ENCODE results near the gene WWOX. TPM values are rescaled to one million over a fixed set of nuclear protein-coding genes. Genes with fewer than 3 reads are reported as not detected.

WWOX gene
- total RNA-seq, 5 donors from 2014 or later (not counting 1 experiment from before 2014, with no cell fraction given) = 21.2 to 26.0 (median 22.6) TPM

GRCh38 chr16:79175286-79176057 is 1076.0 kb downstream of the WWOX start:
- POLR2A ChIA-PET = no interaction called here
- Histone ChIP-seq H3K27me3 (replicated peaks in 1 of 2; ENCODE audit: control insufficient read depth in 2 of 2, extremely low read depth in 1 of 2, insufficient read depth in 2 of 2, low read length in 1 of 2) (no peaks in the 10 kb centered on the region), H3K36me3 (ENCODE audit: control insufficient read depth in 2 of 2, extremely low read depth in 1 of 2, insufficient read depth in 1 of 2, low read length in 1 of 2) (peaks cover 0 to 2% of the 10 kb centered on the region in 2 donors), H3K4me1 (ENCODE audit: control insufficient read depth in 1 of 2, extremely low read depth in 1 of 2, insufficient read depth in 2 of 2, low read length in 2 of 2) (no peaks in the 10 kb centered on the region), H3K4me3 (ENCODE audit: control insufficient read depth in 1 of 2, extremely low read depth in 1 of 2, low read length in 1 of 2) (no peak overlapping the region), H3K9me3 (no peaks in the 10 kb centered on the region), H3K27ac (ENCODE audit: low read length) (no peak overlapping the region)
- no peak overlapping the region for H3K4me3 Mint-ChIP-seq
- H3K9me3 Mint-ChIP-seq = peaks cover 0 to 29% (median 9%) of the 10 kb centered on the region in 3 donors
- WGBS (ENCODE audit: insufficient coverage) = 66% methylated on average over 5 of the region's 6 CpGs
- no peak for ATAC-seq (replicated peaks in 1 of 4)
- CTCF ChIA-PET = interaction anchor here in 1 of 2 donors (0.9 kb wide), 1 partner anchor 122 kb away, joined by 4 read pairs; no protein-coding TSS in a partner anchor
- H3K4me1 Mint-ChIP-seq = peaks cover 0 to 3% (median 0%) of the 10 kb centered on the region in 3 donors
- H3K36me3 Mint-ChIP-seq = peaks cover 9% of the 10 kb centered on the region
- H3K27me3 Mint-ChIP-seq = no peaks in the 10 kb centered on the region
- no peak for DNase-seq
- no peak overlapping the region for H3K27ac Mint-ChIP-seq

DNA sequence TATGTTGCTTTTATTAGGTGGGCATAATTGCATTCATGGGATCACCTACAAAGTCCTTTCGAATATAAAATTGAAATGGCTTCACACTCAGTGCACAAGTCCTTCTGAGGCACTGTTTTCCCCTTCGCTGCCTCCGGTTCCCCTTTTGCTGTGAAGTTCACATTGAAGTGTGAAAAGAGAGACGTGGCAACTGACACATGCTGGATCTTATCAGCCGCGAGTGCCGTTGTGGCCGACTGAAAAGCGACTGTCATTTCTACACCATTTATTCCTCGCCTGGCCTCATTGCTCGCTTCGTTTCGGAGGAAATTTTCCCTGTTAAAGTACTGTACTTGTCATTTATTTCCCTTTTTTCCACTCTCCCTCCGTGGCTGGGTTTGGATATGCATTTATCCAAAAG is 1077.6 kb downstream of the WWOX start:
- Histone ChIP-seq H3K4me3 (ENCODE audit: control insufficient read depth in 1 of 2, extremely low read depth in 1 of 2, low read length in 1 of 2) (no peak overlapping the region), H3K36me3 (ENCODE audit: control insufficient read depth in 2 of 2, extremely low read depth in 1 of 2, insufficient read depth in 1 of 2, low read length in 1 of 2) (peaks cover 0 to 2% of the 10 kb centered on the region in 2 donors), H3K9me3 (no peaks in the 10 kb centered on the region), H3K4me1 (ENCODE audit: control insufficient read depth in 1 of 2, extremely low read depth in 1 of 2, insufficient read depth in 2 of 2, low read length in 2 of 2) (no peaks in the 10 kb centered on the region), H3K27ac (ENCODE audit: low read length) (no peak overlapping the region), H3K27me3 (replicated peaks in 1 of 2; ENCODE audit: control insufficient read depth in 2 of 2, extremely low read depth in 1 of 2, insufficient read depth in 2 of 2, low read length in 1 of 2) (no peaks in the 10 kb centered on the region)
- ChIA-PET CTCF (no interaction called here), POLR2A (interaction anchor here in 1 of 2 donors (0.8 kb wide), 1 partner anchor 429 kb away, joined by 3 read pairs; no protein-coding TSS in a partner anchor)
- Mint-ChIP-seq H3K9me3 (peaks cover 0 to 32% (median 9%) of the 10 kb centered on the region in 3 donors), H3K27me3 (no peaks in the 10 kb centered on the region), H3K4me3 (no peak overlapping the region), H3K4me1 (peaks cover 0 to 3% (median 0%) of the 10 kb centered on the region in 3 donors), H3K36me3 (peaks cover 9% of the 10 kb centered on the region), H3K27ac (no peak overlapping the region)
- ATAC-seq (replicated peaks in 1 of 4) = no peak
- peak in 6 of 35 experiments; percentile 3 to 22 (median 6) for DNase-seq
- WGBS (ENCODE audit: insufficient coverage) = 91% methylated on average over 10 of the region's 14 CpGs

DNA sequence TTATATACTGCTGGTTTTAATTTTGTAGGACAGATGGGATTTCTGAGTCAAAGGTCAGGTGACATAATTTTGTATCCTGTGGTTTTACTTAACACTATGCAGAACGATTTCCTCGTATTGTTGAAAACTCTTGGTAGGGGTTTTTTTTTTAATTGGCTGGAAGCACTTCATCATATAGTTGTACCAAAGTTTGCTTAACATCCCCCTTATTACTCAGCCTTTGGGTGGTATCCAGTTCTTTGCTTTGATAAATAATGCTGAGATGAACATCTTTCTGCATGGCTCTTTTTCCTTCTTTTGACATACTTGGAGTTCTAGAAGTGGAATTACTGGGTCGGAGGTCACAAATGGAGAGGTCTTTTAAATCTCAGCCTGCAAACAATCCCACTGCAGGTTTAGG is 1082.0 kb downstream of the WWOX start:
- ATAC-seq (replicated peaks in 1 of 4) (no peak), DNase-seq (no peak)
- Mint-ChIP-seq H3K36me3 (peaks cover 9% of the 10 kb centered on the region), H3K27ac (no peak overlapping the region), H3K27me3 (no peaks in the 10 kb centered on the region), H3K9me3 (peaks cover 0 to 22% (median 9%) of the 10 kb centered on the region in 3 donors), H3K4me3 (no peak overlapping the region), H3K4me1 (peaks cover 0 to 10% (median 0%) of the 10 kb centered on the region in 3 donors)
- no peaks in the 10 kb centered on the region for H3K36me3 ChIP-seq (ENCODE audit: control insufficient read depth in 2 of 2, extremely low read depth in 1 of 2, insufficient read depth in 1 of 2, low read length in 1 of 2)
- ChIA-PET POLR2A (no interaction called here), CTCF (no interaction called here)
- no peak overlapping the region for H3K27ac ChIP-seq (ENCODE audit: low read length)
- no CpG with 5 or more reads among the region's 3 CpGs for WGBS (ENCODE audit: insufficient coverage)
- H3K4me3 ChIP-seq (ENCODE audit: control insufficient read depth in 1 of 2, extremely low read depth in 1 of 2, low read length in 1 of 2) = no peak overlapping the region
- H3K27me3 ChIP-seq (replicated peaks in 1 of 2; ENCODE audit: control insufficient read depth in 2 of 2, extremely low read depth in 1 of 2, insufficient read depth in 2 of 2, low read length in 1 of 2) = no peaks in the 10 kb centered on the region
- no peaks in the 10 kb centered on the region for H3K9me3 ChIP-seq
- no peaks in the 10 kb centered on the region for H3K4me1 ChIP-seq (ENCODE audit: control insufficient read depth in 1 of 2, extremely low read depth in 1 of 2, insufficient read depth in 2 of 2, low read length in 2 of 2)

GRCh38 chr16:79182616-79183015 is 1083.2 kb downstream of the WWOX start:
- no peaks in the 10 kb centered on the region for H3K27me3 Mint-ChIP-seq
- POLR2A ChIA-PET = no interaction called here
- no peak for DNase-seq
- no peak overlapping the region for H3K27ac Mint-ChIP-seq
- H3K27me3 ChIP-seq (replicated peaks in 1 of 2; ENCODE audit: control insufficient read depth in 2 of 2, extremely low read depth in 1 of 2, insufficient read depth in 2 of 2, low read length in 1 of 2) = no peaks in the 10 kb centered on the region
- no peaks in the 10 kb centered on the region for H3K36me3 ChIP-seq (ENCODE audit: control insufficient read depth in 2 of 2, extremely low read depth in 1 of 2, insufficient read depth in 1 of 2, low read length in 1 of 2)
- CTCF ChIA-PET = no interaction called here
- no peaks in the 10 kb centered on the region for H3K9me3 ChIP-seq
- peaks cover 0 to 10% (median 0%) of the 10 kb centered on the region in 3 donors for H3K4me1 Mint-ChIP-seq
- no peak for ATAC-seq (replicated peaks in 1 of 4)
- no peaks in the 10 kb centered on the region for H3K4me1 ChIP-seq (ENCODE audit: control insufficient read depth in 1 of 2, extremely low read depth in 1 of 2, insufficient read depth in 2 of 2, low read length in 2 of 2)
- no peak overlapping the region for H3K27ac ChIP-seq (ENCODE audit: low read length)
- H3K36me3 Mint-ChIP-seq = peaks cover 5% of the 10 kb centered on the region
- no peak overlapping the region for H3K4me3 Mint-ChIP-seq
- peaks cover 0 to 16% (median 9%) of the 10 kb centered on the region in 3 donors for H3K9me3 Mint-ChIP-seq
- WGBS (ENCODE audit: insufficient coverage) = 68% methylated on average over 5 of the region's 6 CpGs
- H3K4me3 ChIP-seq (ENCODE audit: control insufficient read depth in 1 of 2, extremely low read depth in 1 of 2, low read length in 1 of 2) = no peak overlapping the region

DNA sequence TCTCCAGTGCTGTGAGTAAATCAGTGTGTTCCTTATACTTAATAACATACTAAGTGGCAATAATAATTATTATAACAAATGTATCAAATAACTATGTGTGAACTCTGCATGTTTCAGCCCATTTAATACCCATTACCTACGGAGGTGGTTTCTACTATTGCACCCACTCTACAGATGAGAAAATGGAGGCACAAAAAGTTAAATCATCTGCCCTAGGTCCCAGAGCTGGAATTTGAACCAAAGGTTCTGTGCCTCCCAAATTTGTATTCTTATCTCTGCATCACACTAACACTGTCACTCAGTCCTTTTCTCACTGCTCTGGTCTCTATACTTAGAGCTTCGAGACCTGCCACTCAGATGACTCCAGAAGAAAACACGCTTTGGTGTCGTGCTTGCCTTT is 1084.1 kb downstream of the WWOX start:
- Histone ChIP-seq H3K27me3 (replicated peaks in 1 of 2; ENCODE audit: control insufficient read depth in 2 of 2, extremely low read depth in 1 of 2, insufficient read depth in 2 of 2, low read length in 1 of 2) (no peaks in the 10 kb centered on the region), H3K9me3 (no peaks in the 10 kb centered on the region), H3K4me3 (ENCODE audit: control insufficient read depth in 1 of 2, extremely low read depth in 1 of 2, low read length in 1 of 2) (no peak overlapping the region), H3K4me1 (ENCODE audit: control insufficient read depth in 1 of 2, extremely low read depth in 1 of 2, insufficient read depth in 2 of 2, low read length in 2 of 2) (no peaks in the 10 kb centered on the region), H3K27ac (ENCODE audit: low read length) (no peak overlapping the region), H3K36me3 (ENCODE audit: control insufficient read depth in 2 of 2, extremely low read depth in 1 of 2, insufficient read depth in 1 of 2, low read length in 1 of 2) (no peaks in the 10 kb centered on the region)
- ChIA-PET POLR2A (no interaction called here), CTCF (no interaction called here)
- H3K27me3 Mint-ChIP-seq = peaks cover 0 to 5% of the 10 kb centered on the region in 2 donors
- H3K4me1 Mint-ChIP-seq = peaks cover 0 to 10% (median 0%) of the 10 kb centered on the region in 3 donors
- H3K4me3 Mint-ChIP-seq = no peak overlapping the region
- DNase-seq = no peak
- no peak overlapping the region for H3K27ac Mint-ChIP-seq
- peaks cover 8 to 20% (median 9%) of the 10 kb centered on the region in 3 donors for H3K9me3 Mint-ChIP-seq
- WGBS (ENCODE audit: insufficient coverage) = 90% methylated on average over 2 of the region's 4 CpGs
- ATAC-seq (replicated peaks in 1 of 4) = no peak
- peaks cover 5% of the 10 kb centered on the region for H3K36me3 Mint-ChIP-seq

DNA sequence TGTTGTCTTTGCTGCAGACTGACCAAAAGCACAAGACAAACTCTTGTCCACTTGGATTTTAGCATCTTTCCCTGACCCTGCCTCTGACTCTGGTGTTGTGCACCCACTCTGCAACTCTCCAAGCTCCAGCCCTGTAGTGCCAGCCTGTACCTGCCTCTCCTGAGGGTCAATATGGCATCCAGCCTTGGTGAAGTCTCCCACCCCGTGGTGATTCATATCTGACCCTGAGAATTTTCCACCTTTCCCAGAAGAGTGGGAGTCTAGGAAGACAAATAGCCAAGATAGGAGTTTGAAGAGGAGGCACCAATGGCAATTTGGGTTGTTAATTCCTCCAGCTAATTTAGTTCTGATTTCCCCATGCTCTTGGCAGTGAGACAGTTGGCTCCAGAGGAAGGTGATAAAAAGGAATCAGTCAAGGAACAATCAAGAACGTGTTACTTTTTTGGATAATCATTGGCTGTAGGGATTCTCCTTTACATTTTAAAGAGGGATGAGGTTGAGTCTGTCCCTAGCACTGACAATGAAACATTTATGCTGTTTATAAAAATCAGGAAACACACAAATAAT is 1085.1 kb downstream of the WWOX start:
- Mint-ChIP-seq H3K27ac (no peak overlapping the region), H3K9me3 (peaks cover 5 to 15% (median 10%) of the 10 kb centered on the region in 3 donors), H3K36me3 (peaks cover 5% of the 10 kb centered on the region), H3K4me1 (peaks cover 0 to 10% (median 0%) of the 10 kb centered on the region in 3 donors), H3K4me3 (no peak overlapping the region), H3K27me3 (peaks cover 0 to 5% of the 10 kb centered on the region in 2 donors)
- POLR2A ChIA-PET = no interaction called here
- no peak overlapping the region for H3K4me3 ChIP-seq (ENCODE audit: control insufficient read depth in 1 of 2, extremely low read depth in 1 of 2, low read length in 1 of 2)
- H3K27me3 ChIP-seq (replicated peaks in 1 of 2; ENCODE audit: control insufficient read depth in 2 of 2, extremely low read depth in 1 of 2, insufficient read depth in 2 of 2, low read length in 1 of 2) = no peaks in the 10 kb centered on the region
- no CpG with 5 or more reads among the region's 2 CpGs for WGBS (ENCODE audit: insufficient coverage)
- no peaks in the 10 kb centered on the region for H3K9me3 ChIP-seq
- H3K36me3 ChIP-seq (ENCODE audit: control insufficient read depth in 2 of 2, extremely low read depth in 1 of 2, insufficient read depth in 1 of 2, low read length in 1 of 2) = no peaks in the 10 kb centered on the region
- ATAC-seq (replicated peaks in 1 of 4) (no peak), DNase-seq (no peak)
- H3K27ac ChIP-seq (ENCODE audit: low read length) = no peak overlapping the region
- CTCF ChIA-PET = no interaction called here
- no peaks in the 10 kb centered on the region for H3K4me1 ChIP-seq (ENCODE audit: control insufficient read depth in 1 of 2, extremely low read depth in 1 of 2, insufficient read depth in 2 of 2, low read length in 2 of 2)
